ENCODE data around the gene AMN. TPM values are rescaled to one million over a fixed set of nuclear protein-coding genes. Genes with fewer than 3 reads are reported as not detected.

The AMN gene
- total RNA-seq, 4 donors from 2014 or later: 0.21 TPM; not detected in 3

GRCh38 chr14:102920273-102920997 lies 2.0 kb upstream of the AMN start:
- WGBS, 2 donors: 95% methylated on average over 5 of the region's 5 CpGs
- TF ChIP-seq POLR2A (IDR thresholded peaks at IDR 0.05) (no peak), EP300 (IDR thresholded peaks at IDR 0.05) (no peak), CTCF (IDR thresholded peaks at IDR 0.05) (no peak)
- H3K27ac ChIP-seq: no peak overlapping the region

GRCh38 chr14:102920998-102921304 lies 1.5 kb upstream of the AMN start:
- WGBS, 2 donors: 96 to 98% methylated on average over 1 of the region's 1 CpG
- no peak for DNase-seq (ENCODE audit: low spot score in 2 of 2)
- Histone ChIP-seq H3K4me1 (peaks cover 0 to 19% (median 15%) of the 10 kb centered on the region in 4 donors), H3K27ac (no peak overlapping the region), H3K4me3 (no peak overlapping the region), H3K36me3 (no peaks in the 10 kb centered on the region), H3K9me3 (no peaks in the 10 kb centered on the region), H3K27me3 (peaks cover 0 to 41% of the 10 kb centered on the region in 2 donors)
- no peak for TF ChIP-seq EP300 (IDR thresholded peaks at IDR 0.05)
- TF ChIP-seq CTCF (IDR thresholded peaks at IDR 0.05): no peak
- no peak for TF ChIP-seq POLR2A (IDR thresholded peaks at IDR 0.05)

More at GRCh38 chr14:102920273-102920997, 2.0 kb upstream of the AMN start:
- DNase-seq (ENCODE audit: low spot score in 2 of 2): no peak
- Histone ChIP-seq H3K9me3 (no peaks in the 10 kb centered on the region), H3K36me3 (no peaks in the 10 kb centered on the region), H3K4me3 (no peak overlapping the region), H3K4me1 (peaks cover 0 to 19% (median 15%) of the 10 kb centered on the region in 4 donors), H3K27me3 (peaks cover 0 to 36% of the 10 kb centered on the region in 2 donors)

GRCh38 chr14:102923201-102923924 lies 900 bp downstream of the AMN start:
- H3K9me3 ChIP-seq: no peaks in the 10 kb centered on the region
- H3K27me3 ChIP-seq: peaks cover 0 to 60% of the 10 kb centered on the region in 2 donors
- H3K4me1 ChIP-seq: peaks cover 0 to 28% (median 18%) of the 10 kb centered on the region in 4 donors
- no peaks in the 10 kb centered on the region for H3K36me3 ChIP-seq
- WGBS, 2 donors: 5% methylated on average over 43 to 51 of the region's 53 CpGs
- TF ChIP-seq EP300 (IDR thresholded peaks at IDR 0.05): no peak
- TF ChIP-seq CTCF (IDR thresholded peaks at IDR 0.05): no peak
- no peak for TF ChIP-seq POLR2A (IDR thresholded peaks at IDR 0.05)
- peak overlapping the region in 2 of 4 donors; percentile 30 to 37 for H3K4me3 ChIP-seq
- peak overlapping the region in 1 of 4 donors; percentile 60 for H3K27ac ChIP-seq
- DNase-seq (ENCODE audit: low spot score in 2 of 2): no peak

GRCh38 chr14:102923925-102924486 lies 1.5 kb downstream of the AMN start:
- DNase-seq (ENCODE audit: low spot score in 2 of 2): no peak
- peaks cover 0 to 34% (median 25%) of the 10 kb centered on the region in 4 donors for H3K4me1 ChIP-seq
- no peaks in the 10 kb centered on the region for H3K36me3 ChIP-seq
- WGBS, 2 donors: 41 to 46% methylated on average over 9 to 10 of the region's 11 CpGs
- peak overlapping the region in 1 of 4 donors; percentile 60 for H3K27ac ChIP-seq
- H3K4me3 ChIP-seq: peak overlapping the region in 1 of 4 donors; percentile 37
- no peaks in the 10 kb centered on the region for H3K9me3 ChIP-seq
- TF ChIP-seq POLR2A (IDR thresholded peaks at IDR 0.05) (no peak), CTCF (IDR thresholded peaks at IDR 0.05) (no peak), EP300 (IDR thresholded peaks at IDR 0.05) (no peak)
- peaks cover 0 to 67% of the 10 kb centered on the region in 2 donors for H3K27me3 ChIP-seq
